ENCODE results near the gene MALSU1.

GRCh38 chr7:23292623-23293022 is 6.5 kb upstream of the MALSU1 start:
- TF ChIP-seq CTCF (IDR thresholded peaks at IDR 0.05; ENCODE audit: poor library complexity), result no peak
- no peak for TF ChIP-seq EZH2 (IDR thresholded peaks at IDR 0.05; ENCODE audit: borderline replicate concordance)

Measured in hepatocyte (in vitro differentiated cells).